GM12891 (cell line): ENCODE measurements around the gene ADAM11.
"Not testable (repeated sequence)": the region's sequence is repeated elsewhere in the genome, so short reads cannot be mapped to it uniquely, and the experiment has no call there.

Experiments used
- POLR2A ChIP-seq: IDR thresholded peaks from 2 replicates; pipeline ENCODE4 v1.6.1; 2011; ENCODE audit warnings: low read depth, low read length, control low read depth
- POLR2AphosphoS5 ChIP-seq: IDR thresholded peaks from 2 replicates; pipeline ENCODE4 v1.6.1; 2011; ENCODE audit warnings: low read depth, low read length, control low read depth
- TAF1 ChIP-seq: IDR thresholded peaks from 2 replicates; pipeline ENCODE4 v1.6.1; 2011; ENCODE audit warnings: low read depth, low read length, control low read depth

- not testable (repeated sequence) for TF ChIP-seq TAF1, POLR2A, POLR2AphosphoS5
These were observed 66.4 kb downstream of the ADAM11 start for GRCh38 chr17:44825236-44825635.
